GM23338 (cell line): Measurements from ENCODE around the gene RUVBL2. TPM values are rescaled to one million over a fixed set of nuclear protein-coding genes. Genes with fewer than 3 reads are reported as not detected.
A peak's percentile ranks its signal among the peaks of the same experiment; 100 is the strongest.

Source experiments
- ATAC-seq: fragments of 200-7000 bp; cut with Tn5 transposase; 3 replicates; pipeline ENCODE4 v1.9.1; 2020
- DNase-seq: peaks from one replicate; pipeline ENCODE4 v3.0.0-alpha.2; 2015; ENCODE audit warnings: low spot score
- H2AFZ ChIP-seq: fragments of 200-600 bp; sonication (generic); 2 replicates; pipeline ENCODE4 v1.8.0; 2016; ENCODE audit warnings: antibody characterized with exemption, mild to moderate bottlenecking, moderate library complexity
- H3F3A ChIP-seq: fragments of 200-600 bp; sonication (generic); replicated peaks from 2 replicates; pipeline ENCODE4 v1.8.0; 2017; ENCODE audit warnings: antibody characterized with exemption, mixed run types, low read depth
- H3K27ac ChIP-seq: fragments of 200-600 bp; sonication (generic); 2 replicates; pipeline ENCODE4 v1.6.1; 2016; ENCODE audit warnings: low read depth
- H3K27me3 ChIP-seq: fragments of 200-600 bp; sonication (generic); 2 replicates; pipeline ENCODE4 v1.8.0; 2016; ENCODE audit warnings: mild to moderate bottlenecking, mixed run types, moderate library complexity; ENCODE audit not compliant: insufficient read depth
- H3K36me3 ChIP-seq: fragments of 200-600 bp; sonication (generic); 2 replicates; pipeline ENCODE4 v1.8.0; 2016; ENCODE audit warnings: mild to moderate bottlenecking; ENCODE audit not compliant: insufficient read depth
- H3K4me1 ChIP-seq: fragments of 200-600 bp; sonication (generic); 2 replicates; pipeline ENCODE4 v1.8.0; 2016; ENCODE audit warnings: mild to moderate bottlenecking, moderate library complexity; ENCODE audit not compliant: insufficient read depth
- H3K4me2 ChIP-seq: fragments of 200-600 bp; sonication (generic); 2 replicates; pipeline ENCODE4 v1.7.1; 2017; ENCODE audit warnings: mixed run types
- H3K4me3 ChIP-seq: fragments of 200-600 bp; sonication (generic); 2 replicates; pipeline ENCODE4 v1.6.1; 2016; ENCODE audit warnings: mixed run types
- H3K79me2 ChIP-seq: fragments of 200-600 bp; sonication (generic); replicated peaks from 2 replicates; pipeline ENCODE4 v1.8.0; 2017; ENCODE audit warnings: mild to moderate bottlenecking; ENCODE audit not compliant: insufficient read depth
- H3K9me2 ChIP-seq: fragments of 200-600 bp; sonication (generic); 2 replicates; pipeline ENCODE4 v1.8.0; 2017; ENCODE audit not compliant: insufficient read depth
- H4K20me1 ChIP-seq: fragments of 200-600 bp; sonication (generic); replicated peaks from 2 replicates; pipeline ENCODE4 v1.8.0; 2017; ENCODE audit warnings: mild to moderate bottlenecking; ENCODE audit not compliant: insufficient read depth
- H3K27ac Mint-ChIP-seq: 2 replicates; pipeline ENCODE4 v1.8.0; 2020; ENCODE audit warnings: inconsistent platforms, mild to moderate bottlenecking, moderate library complexity, mixed read lengths
- H3K27me3 Mint-ChIP-seq: 3 replicates; pipeline ENCODE4 v1.8.0; 2022; ENCODE audit warnings: low read depth, mild to moderate bottlenecking, moderate library complexity, mixed read lengths, inconsistent platforms; ENCODE audit not compliant: insufficient read depth, poor library complexity
- H3K36me3 Mint-ChIP-seq: 3 replicates; pipeline ENCODE4 v1.8.0; 2021; ENCODE audit warnings: low read depth, mild to moderate bottlenecking, inconsistent platforms, moderate library complexity, mixed read lengths
- H3K4me1 Mint-ChIP-seq: 3 replicates; pipeline ENCODE4 v1.8.0; 2020; ENCODE audit warnings: mild to moderate bottlenecking, inconsistent platforms, mixed read lengths
- H3K4me3 Mint-ChIP-seq: 3 replicates; pipeline ENCODE4 v1.8.0; 2021; ENCODE audit warnings: moderate library complexity, mild to moderate bottlenecking, inconsistent platforms, mixed read lengths
- H3K9me3 Mint-ChIP-seq: 3 replicates; pipeline ENCODE4 v1.8.0; 2020; ENCODE audit warnings: moderate library complexity, mild to moderate bottlenecking, inconsistent platforms, mixed read lengths
- ETS1 ChIP-seq: IDR thresholded peaks from 2 replicates; pipeline ENCODE4 v1.6.1; 2016; ENCODE audit warnings: antibody characterized with exemption
- EZH2phosphoT487 ChIP-seq: fragments of 200-600 bp; sonication (generic); IDR thresholded peaks from one replicate; pipeline ENCODE4 v1.8.1; 2018; ENCODE audit warnings: antibody characterized with exemption; ENCODE audit not compliant: unreplicated experiment
- JUNB ChIP-seq: IDR thresholded peaks from one replicate; pipeline ENCODE4 v1.6.1; 2016; ENCODE audit warnings: antibody characterized with exemption; ENCODE audit not compliant: unreplicated experiment
- NANOG ChIP-seq: IDR thresholded peaks from 2 replicates; pipeline ENCODE4 v1.6.1; 2016; ENCODE audit warnings: antibody characterized with exemption, borderline replicate concordance
- POLR2AphosphoS5 ChIP-seq: IDR thresholded peaks from 2 replicates; pipeline ENCODE4 v1.6.1; 2016; ENCODE audit warnings: antibody characterized with exemption, low read depth
- STAT1 ChIP-seq: IDR thresholded peaks from one replicate; pipeline ENCODE4 v1.6.1; 2016; ENCODE audit warnings: antibody characterized with exemption; ENCODE audit not compliant: unreplicated experiment
- ZNF114 ChIP-seq: fragments of 250-450 bp; sonication (Bioruptor Pico); IDR thresholded peaks from 2 replicates; pipeline ENCODE4 v1.5.0; 2020; ENCODE audit warnings: mild to moderate bottlenecking, moderate library complexity
- ZNF331 ChIP-seq: fragments of 250-450 bp; sonication (Bioruptor Pico); IDR thresholded peaks from 2 replicates; pipeline ENCODE4 v1.5.0; 2020; ENCODE audit warnings: low read depth, mild to moderate bottlenecking, moderate library complexity
- ZNF462 ChIP-seq: fragments of 250-450 bp; sonication (Bioruptor Pico); IDR thresholded peaks from 2 replicates; pipeline ENCODE4 v1.5.0; 2020; ENCODE audit warnings: mild to moderate bottlenecking, moderate library complexity
- polyA plus RNA-seq: library from polyadenylated mRNA; unstranded; fragments of >200 nt; fragmentation: Nextera tagmentation; extraction: Ambion mirVana; gene quantifications from 2 replicates; pipeline ENCODE4 v1.2.1, GENCODE V29; 2016
- total RNA-seq: library from RNA; depleted of rRNA; stranded (reverse); fragments of >200 nt; shearing (Covaris generic); gene quantifications from 2 replicates; pipeline ENCODE4 v1.2.3, GENCODE V29; 2014
- TF ChIP-seq, protein P1 (sequence below): IDR thresholded peaks from one replicate; pipeline ENCODE4 v1.6.1; 2018; ENCODE audit warnings: antibody characterized with exemption; ENCODE audit not compliant: unreplicated experiment

Gene RUVBL2
- total and polyA plus RNA-seq, 2 experiments from 2014 or later, result 196 to 252 TPM

DNA sequence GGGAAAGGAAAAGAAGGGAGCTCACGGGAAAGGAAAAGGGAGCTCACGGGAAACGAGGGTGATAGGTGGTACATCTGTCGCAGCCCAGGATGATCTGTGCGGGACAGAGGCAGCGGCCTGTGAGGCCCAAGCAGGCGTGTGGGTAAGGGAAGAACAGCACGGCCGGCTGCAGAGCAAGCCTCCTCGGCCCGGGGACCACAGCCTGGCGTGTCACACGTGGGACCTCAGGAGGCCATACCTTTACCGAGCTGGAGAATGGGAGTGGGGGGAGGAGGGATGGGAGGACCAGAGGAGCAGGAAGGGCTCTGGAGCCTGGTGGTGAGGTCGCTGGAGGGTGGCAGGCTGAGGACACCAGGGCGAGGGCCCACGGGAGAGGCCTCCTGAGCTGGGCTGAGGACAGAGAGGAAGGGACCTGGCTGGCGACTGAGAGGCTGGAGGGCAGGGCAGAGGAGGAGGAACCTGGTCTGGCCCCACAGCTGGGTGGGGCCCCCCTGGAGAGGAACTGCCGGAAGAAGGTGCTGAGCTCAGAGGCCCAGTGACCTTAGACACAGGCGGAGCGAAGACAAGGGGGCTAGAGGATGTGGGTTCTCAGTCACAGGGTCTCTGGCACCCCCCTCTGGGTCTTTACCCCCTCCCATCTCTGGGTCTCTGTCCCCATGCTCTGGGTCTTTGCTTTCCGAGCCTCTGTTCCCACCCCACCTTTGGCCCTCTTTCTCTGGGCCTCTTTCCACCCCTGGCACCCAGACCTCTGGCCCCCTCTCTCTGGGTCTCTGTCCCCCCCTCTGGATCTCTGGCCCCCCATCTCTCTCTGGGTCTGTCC lies 31.4 kb upstream of the RUVBL2 start:
- Histone ChIP-seq H3K9me2 (no peaks in the 10 kb centered on the region), H3K4me2 (peak overlapping the region; percentile 32; the same call in 1 of the 2 replicates), H3K4me3 (no peak overlapping the region), H3K27me3 (no peaks in the 10 kb centered on the region), H2AFZ (no peak overlapping the region), H3K79me2 (peaks cover 30% of the 10 kb centered on the region), H3F3A (peaks cover 62% of the 10 kb centered on the region), H3K27ac (peak overlapping the region; percentile 79), H3K4me1 (peaks cover 18% of the 10 kb centered on the region), H4K20me1 (peaks cover 12% of the 10 kb centered on the region), H3K36me3 (peaks cover 19% of the 10 kb centered on the region)
- Mint-ChIP-seq H3K27me3 (peaks cover 48% of the 10 kb centered on the region), H3K4me1 (peaks cover 38% of the 10 kb centered on the region), H3K9me3 (peaks cover 16% of the 10 kb centered on the region), H3K36me3 (peaks cover 52% of the 10 kb centered on the region), H3K4me3 (peak overlapping the region; percentile 95; the same call in 2 of the 3 replicates), H3K27ac (peak overlapping the region; percentile 97)
- ATAC-seq (no peak; the same call in 2 of the 3 replicates), DNase-seq (peak; percentile 59)
- peak; percentile 68 for TF ChIP-seq POLR2AphosphoS5
- no peak for TF ChIP-seq ZNF114 (CRISPR knock-in tag)

GRCh38 chr19:48962849-48963165 lies 30.9 kb upstream of the RUVBL2 start:
- peak overlapping the region; percentile 97 for H3K27ac Mint-ChIP-seq
- H3K27me3 ChIP-seq, result no peaks in the 10 kb centered on the region
- DNase-seq (peak; percentile 29), ATAC-seq (no peak)
- peaks cover 18% of the 10 kb centered on the region for H3K4me1 ChIP-seq
- peaks cover 16% of the 10 kb centered on the region for H3K9me3 Mint-ChIP-seq
- no peak overlapping the region for H2AFZ ChIP-seq
- H3K4me3 Mint-ChIP-seq, result peak overlapping the region; percentile 95; the same call in 2 of the 3 replicates
- no peaks in the 10 kb centered on the region for H3K9me2 ChIP-seq
- peaks cover 38% of the 10 kb centered on the region for H3K4me1 Mint-ChIP-seq
- H3K4me3 ChIP-seq, result no peak overlapping the region
- peaks cover 62% of the 10 kb centered on the region for H3F3A ChIP-seq
- H3K27ac ChIP-seq, result peak overlapping the region; percentile 79; the same call in 1 of the 2 replicates
- H3K27me3 Mint-ChIP-seq, result peaks cover 53% of the 10 kb centered on the region
- H4K20me1 ChIP-seq, result peaks cover 7% of the 10 kb centered on the region
- H3K36me3 ChIP-seq, result peaks cover 13% of the 10 kb centered on the region
- peaks cover 52% of the 10 kb centered on the region for H3K36me3 Mint-ChIP-seq
- peak overlapping the region; percentile 32; the same call in 1 of the 2 replicates for H3K4me2 ChIP-seq
- peaks cover 24% of the 10 kb centered on the region for H3K79me2 ChIP-seq
- no peak for TF ChIP-seq ETS1
- TF ChIP-seq, protein P1, sequence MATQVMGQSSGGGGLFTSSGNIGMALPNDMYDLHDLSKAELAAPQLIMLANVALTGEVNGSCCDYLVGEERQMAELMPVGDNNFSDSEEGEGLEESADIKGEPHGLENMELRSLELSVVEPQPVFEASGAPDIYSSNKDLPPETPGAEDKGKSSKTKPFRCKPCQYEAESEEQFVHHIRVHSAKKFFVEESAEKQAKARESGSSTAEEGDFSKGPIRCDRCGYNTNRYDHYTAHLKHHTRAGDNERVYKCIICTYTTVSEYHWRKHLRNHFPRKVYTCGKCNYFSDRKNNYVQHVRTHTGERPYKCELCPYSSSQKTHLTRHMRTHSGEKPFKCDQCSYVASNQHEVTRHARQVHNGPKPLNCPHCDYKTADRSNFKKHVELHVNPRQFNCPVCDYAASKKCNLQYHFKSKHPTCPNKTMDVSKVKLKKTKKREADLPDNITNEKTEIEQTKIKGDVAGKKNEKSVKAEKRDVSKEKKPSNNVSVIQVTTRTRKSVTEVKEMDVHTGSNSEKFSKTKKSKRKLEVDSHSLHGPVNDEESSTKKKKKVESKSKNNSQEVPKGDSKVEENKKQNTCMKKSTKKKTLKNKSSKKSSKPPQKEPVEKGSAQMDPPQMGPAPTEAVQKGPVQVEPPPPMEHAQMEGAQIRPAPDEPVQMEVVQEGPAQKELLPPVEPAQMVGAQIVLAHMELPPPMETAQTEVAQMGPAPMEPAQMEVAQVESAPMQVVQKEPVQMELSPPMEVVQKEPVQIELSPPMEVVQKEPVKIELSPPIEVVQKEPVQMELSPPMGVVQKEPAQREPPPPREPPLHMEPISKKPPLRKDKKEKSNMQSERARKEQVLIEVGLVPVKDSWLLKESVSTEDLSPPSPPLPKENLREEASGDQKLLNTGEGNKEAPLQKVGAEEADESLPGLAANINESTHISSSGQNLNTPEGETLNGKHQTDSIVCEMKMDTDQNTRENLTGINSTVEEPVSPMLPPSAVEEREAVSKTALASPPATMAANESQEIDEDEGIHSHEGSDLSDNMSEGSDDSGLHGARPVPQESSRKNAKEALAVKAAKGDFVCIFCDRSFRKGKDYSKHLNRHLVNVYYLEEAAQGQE, result no peak
- no peak for TF ChIP-seq ZNF462
- no peak for TF ChIP-seq ZNF331 (CRISPR knock-in tag)
- no peak for TF ChIP-seq EZH2phosphoT487
- no peak for TF ChIP-seq NANOG
- TF ChIP-seq JUNB, result no peak
- TF ChIP-seq POLR2AphosphoS5, result no peak
- no peak for TF ChIP-seq STAT1
